Measurements from ENCODE around the gene RAI1. TPM values are rescaled to one million over a fixed set of nuclear protein-coding genes. Genes with fewer than 3 reads are reported as not detected.

The RAI1 gene
- total and polyA plus RNA-seq, 7 donors: 1.8 to 31.9 (median 9.3) TPM

GRCh38 chr17:17815436-17816200 is 134.4 kb downstream of the RAI1 start:
- peak overlapping the region in 3 of 4 donors; percentile 50 to 66 (median 57) for H3K27ac ChIP-seq
- peaks cover 25 to 73% (median 52%) of the 10 kb centered on the region in 4 donors for H3K36me3 ChIP-seq
- no peak overlapping the region for H3K4me3 ChIP-seq
- no peaks in the 10 kb centered on the region for H3K27me3 ChIP-seq
- TF ChIP-seq EP300 (IDR thresholded peaks at IDR 0.05) (no peak), POLR2A (IDR thresholded peaks at IDR 0.05) (no peak), POLR2AphosphoS5 (IDR thresholded peaks at IDR 0.05) (no peak), CTCF (IDR thresholded peaks at IDR 0.05) (no peak)
- peaks cover 0 to 70% (median 67%) of the 10 kb centered on the region in 4 donors for H3K4me1 ChIP-seq
- no peaks in the 10 kb centered on the region for H3K9me3 ChIP-seq
- intact Hi-C loops (cut with DNase I): no loop called here
- DNase-seq: no peak
- 86 to 92% methylated on average over 17 of the region's 17 CpGs for WGBS, 2 donors

DNA sequence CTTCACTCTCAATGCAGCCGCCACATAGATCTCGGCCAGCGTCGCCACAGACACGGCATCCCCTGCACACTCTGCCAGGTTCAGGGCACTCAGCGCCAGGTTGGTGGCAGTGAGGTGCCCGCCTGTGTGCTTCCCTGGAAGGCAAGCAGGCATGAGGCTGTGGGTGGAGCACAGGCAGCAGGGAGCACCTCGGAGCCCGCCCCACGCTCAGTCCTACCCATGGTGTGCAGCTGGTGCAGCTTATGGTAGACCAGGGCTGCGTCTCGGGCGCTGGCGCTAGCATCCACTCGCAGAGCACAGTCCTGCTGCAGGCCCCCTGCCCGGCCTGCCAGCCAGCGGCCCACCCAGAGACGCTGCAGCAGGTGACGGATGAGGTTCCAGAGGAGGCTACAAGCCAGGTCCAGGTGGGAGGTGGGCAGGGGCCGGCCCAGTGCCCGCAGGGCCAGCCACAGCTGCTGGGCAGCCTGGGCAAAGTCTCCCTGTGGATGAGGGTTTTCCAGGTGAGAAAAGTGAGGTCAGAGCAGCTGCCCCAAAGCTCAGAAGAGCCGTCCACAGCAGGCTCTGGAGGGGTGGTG is 135.1 kb downstream of the RAI1 start:
- Histone ChIP-seq H3K4me3 (no peak overlapping the region), H3K27me3 (no peaks in the 10 kb centered on the region), H3K36me3 (peaks cover 25 to 74% (median 52%) of the 10 kb centered on the region in 4 donors), H3K4me1 (peaks cover 0 to 70% (median 67%) of the 10 kb centered on the region in 4 donors), H3K9me3 (no peaks in the 10 kb centered on the region), H3K27ac (peak overlapping the region in 1 of 4 donors; percentile 18)
- no peak for DNase-seq
- intact Hi-C loops (cut with DNase I): no loop called here
- TF ChIP-seq CTCF (IDR thresholded peaks at IDR 0.05): no peak
- TF ChIP-seq POLR2AphosphoS5 (IDR thresholded peaks at IDR 0.05): peak in 1 of 4 donors; percentile 9
- no peak for TF ChIP-seq POLR2A (IDR thresholded peaks at IDR 0.05)
- whole genome bisulfite sequencing, 2 donors: 94 to 95% methylated on average over 22 of the region's 22 CpGs

DNA sequence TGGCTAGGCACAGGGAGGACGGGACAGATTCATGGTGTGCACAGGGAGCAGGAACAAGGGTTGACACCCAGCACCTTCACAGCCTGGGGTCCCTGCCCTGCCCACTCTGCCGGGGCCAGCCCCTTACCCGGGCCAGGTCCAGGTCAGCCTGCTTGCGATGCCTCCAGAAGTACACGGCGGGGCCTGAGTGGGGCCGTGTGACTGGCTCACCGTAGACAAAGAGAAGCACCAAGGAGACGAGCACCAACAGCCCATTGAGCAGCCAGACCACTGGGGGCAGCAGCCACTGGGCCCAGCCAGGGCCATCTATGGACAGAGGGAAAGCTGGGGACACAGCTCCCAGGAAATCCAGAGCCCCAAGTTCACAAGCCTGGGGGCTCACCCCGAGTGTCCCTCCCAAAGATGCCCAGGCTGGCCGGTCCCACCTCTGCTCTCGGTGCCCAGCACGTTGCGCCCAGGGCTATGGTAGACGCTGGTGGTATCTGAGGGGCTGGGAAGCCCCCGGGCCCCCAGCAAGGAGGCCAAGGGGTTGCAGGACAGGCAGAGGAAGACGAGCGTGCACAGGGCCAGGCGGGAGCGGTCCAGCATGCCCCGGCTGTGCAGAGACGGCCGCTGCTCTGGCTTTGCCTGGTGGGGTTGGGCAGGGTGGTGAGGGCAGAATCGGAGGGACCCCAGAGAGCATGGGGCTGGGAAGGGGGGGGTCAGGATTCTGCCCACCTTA is 135.7 kb downstream of the RAI1 start:
- Histone ChIP-seq H3K27ac (peak overlapping the region in 3 of 4 donors; percentile 8 to 61 (median 18)), H3K4me1 (peaks cover 0 to 70% (median 67%) of the 10 kb centered on the region in 4 donors), H3K27me3 (no peaks in the 10 kb centered on the region), H3K4me3 (no peak overlapping the region), H3K36me3 (peaks cover 25 to 74% (median 52%) of the 10 kb centered on the region in 4 donors), H3K9me3 (no peaks in the 10 kb centered on the region)
- WGBS, 2 donors: 90 to 93% methylated on average over 24 of the region's 24 CpGs
- TF ChIP-seq CTCF (IDR thresholded peaks at IDR 0.05) (no peak), POLR2AphosphoS5 (IDR thresholded peaks at IDR 0.05) (no peak), EP300 (IDR thresholded peaks at IDR 0.05) (no peak), POLR2A (IDR thresholded peaks at IDR 0.05) (no peak)
- no peak for DNase-seq
- intact Hi-C loops (cut with DNase I): no loop called here

DNA sequence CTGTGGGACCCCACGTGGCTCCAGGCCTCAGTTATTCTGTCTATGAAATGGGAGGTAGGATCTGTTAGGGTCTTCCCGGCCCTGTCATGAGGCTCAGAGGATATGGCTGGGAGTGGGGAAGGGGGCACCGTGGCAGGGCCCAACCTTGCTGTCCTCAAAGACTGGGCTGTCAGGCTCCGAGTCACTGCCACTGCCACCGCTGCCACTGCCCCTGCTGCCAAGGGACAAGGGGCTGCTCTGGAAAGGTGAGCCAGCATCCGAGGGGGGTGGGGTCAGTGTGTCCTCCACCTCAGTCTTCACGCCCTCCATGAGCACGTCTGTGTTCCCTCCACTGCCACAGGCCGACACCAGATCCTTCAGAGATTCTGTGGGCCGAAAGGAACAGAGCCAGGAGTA is 136.3 kb downstream of the RAI1 start:
- TF ChIP-seq POLR2AphosphoS5 (IDR thresholded peaks at IDR 0.05) (no peak), POLR2A (IDR thresholded peaks at IDR 0.05) (no peak), CTCF (IDR thresholded peaks at IDR 0.05) (no peak), EP300 (IDR thresholded peaks at IDR 0.05) (no peak)
- Histone ChIP-seq H3K9me3 (no peaks in the 10 kb centered on the region), H3K27me3 (no peaks in the 10 kb centered on the region), H3K27ac (peak overlapping the region in 3 of 4 donors; percentile 8 to 61 (median 18)), H3K4me1 (peaks cover 0 to 70% (median 67%) of the 10 kb centered on the region in 4 donors), H3K4me3 (no peak overlapping the region), H3K36me3 (peaks cover 25 to 72% (median 51%) of the 10 kb centered on the region in 4 donors)
- intact Hi-C loops (cut with DNase I): no loop called here
- DNase-seq: no peak
- WGBS, 2 donors: 85 to 91% methylated on average over 10 of the region's 10 CpGs

Measured in sigmoid colon (tissue), 7 donors.